ENCODE data around the gene OSR1.
"Not testable (repeated sequence)": the region's sequence is repeated elsewhere in the genome, so short reads cannot be mapped to it uniquely, and the experiment has no call there.

Gene OSR1
- total RNA-seq, result 0 to 0.09 (median 0) reads per million in 3 donors

GRCh38 chr2:19358242-19359020 lies at the start of gene OSR1:
TSS of gene OSR1 (minus strand) at chr2:19358623. CDS start at chr2:19353805, 4,818 bp downstream.
- DNase-seq, result no peak
- Histone ChIP-seq H3K36me3 (ENCODE audit: control insufficient read depth, insufficient read depth, low read length) (no peaks in the 10 kb centered on the region), H3K9me3 (ENCODE audit: control insufficient read depth, low read length) (no peaks in the 10 kb centered on the region), H3K27ac (ENCODE audit: insufficient read depth, low read length, poor library complexity, severe bottlenecking) (no peak within 1 kb of the TSS), H3K4me1 (ENCODE audit: control insufficient read depth, insufficient read depth, low read length, poor library complexity, severe bottlenecking) (peaks cover 52% of the 10 kb centered on the region), H3K4me3 (ENCODE audit: insufficient read depth, low read depth, low read length, poor library complexity, severe bottlenecking) (peak within 1 kb of the TSS; percentile 33), H3K27me3 (replicated peaks; ENCODE audit: control insufficient read depth, insufficient read depth, low read length, poor library complexity, severe bottlenecking) (peaks cover 74% of the 10 kb centered on the region)

GRCh38 chr2:19403785-19404184 lies 45.4 kb upstream of the OSR1 start:
- H3K4me3 ChIP-seq (ENCODE audit: insufficient read depth, low read depth, low read length, poor library complexity, severe bottlenecking), result no peak overlapping the region
- no peaks in the 10 kb centered on the region for H3K36me3 ChIP-seq (ENCODE audit: control insufficient read depth, insufficient read depth, low read length)
- H3K27me3 ChIP-seq (replicated peaks; ENCODE audit: control insufficient read depth, insufficient read depth, low read length, poor library complexity, severe bottlenecking), result peaks cover under 1% of the 10 kb centered on the region
- H3K4me1 ChIP-seq (ENCODE audit: control insufficient read depth, insufficient read depth, low read length, poor library complexity, severe bottlenecking), result no peaks in the 10 kb centered on the region
- no peak for DNase-seq
- H3K27ac ChIP-seq (ENCODE audit: insufficient read depth, low read length, poor library complexity, severe bottlenecking), result no peak overlapping the region
- H3K9me3 ChIP-seq (ENCODE audit: control insufficient read depth, low read length), result no peaks in the 10 kb centered on the region

- H3K27me3 ChIP-seq (replicated peaks; ENCODE audit: control insufficient read depth, insufficient read depth, low read length, poor library complexity, severe bottlenecking), result no peaks in the 10 kb centered on the region
- no peak overlapping the region for H3K27ac ChIP-seq (ENCODE audit: insufficient read depth, low read length, poor library complexity, severe bottlenecking)
- H3K9me3 ChIP-seq (ENCODE audit: control insufficient read depth, low read length), result no peaks in the 10 kb centered on the region
- DNase-seq, result no peak
- H3K36me3 ChIP-seq (ENCODE audit: control insufficient read depth, insufficient read depth, low read length), result no peaks in the 10 kb centered on the region
- H3K4me1 ChIP-seq (ENCODE audit: control insufficient read depth, insufficient read depth, low read length, poor library complexity, severe bottlenecking), result no peaks in the 10 kb centered on the region
- no peak overlapping the region for H3K4me3 ChIP-seq (ENCODE audit: insufficient read depth, low read depth, low read length, poor library complexity, severe bottlenecking)
These were observed 33.8 kb upstream of the OSR1 start for GRCh38 chr2:19392191-19392590.

- not testable (repeated sequence) for DNase-seq; H3K9me3 ChIP-seq (ENCODE audit: control insufficient read depth, low read length); H3K4me1 ChIP-seq (ENCODE audit: control insufficient read depth, insufficient read depth, low read length, poor library complexity, severe bottlenecking); H3K4me3 ChIP-seq (ENCODE audit: insufficient read depth, low read depth, low read length, poor library complexity, severe bottlenecking); H3K27me3 ChIP-seq (replicated peaks; ENCODE audit: control insufficient read depth, insufficient read depth, low read length, poor library complexity, severe bottlenecking); H3K27ac ChIP-seq (ENCODE audit: insufficient read depth, low read length, poor library complexity, severe bottlenecking); H3K36me3 ChIP-seq (ENCODE audit: control insufficient read depth, insufficient read depth, low read length)
These were observed 31.0 kb upstream of the OSR1 start for GRCh38 chr2:19389469-19389868.

- Histone ChIP-seq H3K27me3 (replicated peaks; ENCODE audit: control insufficient read depth, insufficient read depth, low read length, poor library complexity, severe bottlenecking) (no peaks in the 10 kb centered on the region), H3K4me3 (ENCODE audit: insufficient read depth, low read depth, low read length, poor library complexity, severe bottlenecking) (no peak overlapping the region), H3K4me1 (ENCODE audit: control insufficient read depth, insufficient read depth, low read length, poor library complexity, severe bottlenecking) (no peaks in the 10 kb centered on the region), H3K9me3 (ENCODE audit: control insufficient read depth, low read length) (no peaks in the 10 kb centered on the region), H3K27ac (ENCODE audit: insufficient read depth, low read length, poor library complexity, severe bottlenecking) (no peak overlapping the region), H3K36me3 (ENCODE audit: control insufficient read depth, insufficient read depth, low read length) (no peaks in the 10 kb centered on the region)
- no peak for DNase-seq
These were observed 22.1 kb upstream of the OSR1 start for GRCh38 chr2:19380532-19380931.

GRCh38 chr2:19378939-19379338 lies 20.5 kb upstream of the OSR1 start:
- no peaks in the 10 kb centered on the region for H3K4me1 ChIP-seq (ENCODE audit: control insufficient read depth, insufficient read depth, low read length, poor library complexity, severe bottlenecking)
- no peaks in the 10 kb centered on the region for H3K27me3 ChIP-seq (replicated peaks; ENCODE audit: control insufficient read depth, insufficient read depth, low read length, poor library complexity, severe bottlenecking)
- no peak overlapping the region for H3K27ac ChIP-seq (ENCODE audit: insufficient read depth, low read length, poor library complexity, severe bottlenecking)
- no peaks in the 10 kb centered on the region for H3K9me3 ChIP-seq (ENCODE audit: control insufficient read depth, low read length)
- H3K4me3 ChIP-seq (ENCODE audit: insufficient read depth, low read depth, low read length, poor library complexity, severe bottlenecking), result no peak overlapping the region
- no peak for DNase-seq
- no peaks in the 10 kb centered on the region for H3K36me3 ChIP-seq (ENCODE audit: control insufficient read depth, insufficient read depth, low read length)

GRCh38 chr2:19377717-19378116 lies 19.3 kb upstream of the OSR1 start:
- no peaks in the 10 kb centered on the region for H3K9me3 ChIP-seq (ENCODE audit: control insufficient read depth, low read length)

GRCh38 chr2:19373352-19373751 lies 14.9 kb upstream of the OSR1 start:
- DNase-seq, result no peak
- no peak overlapping the region for H3K4me3 ChIP-seq (ENCODE audit: insufficient read depth, low read depth, low read length, poor library complexity, severe bottlenecking)
- H3K27me3 ChIP-seq (replicated peaks; ENCODE audit: control insufficient read depth, insufficient read depth, low read length, poor library complexity, severe bottlenecking), result no peaks in the 10 kb centered on the region

More at GRCh38 chr2:19377717-19378116, 19.3 kb upstream of the OSR1 start:
- no peak overlapping the region for H3K27ac ChIP-seq (ENCODE audit: insufficient read depth, low read length, poor library complexity, severe bottlenecking)
- no peaks in the 10 kb centered on the region for H3K4me1 ChIP-seq (ENCODE audit: control insufficient read depth, insufficient read depth, low read length, poor library complexity, severe bottlenecking)
- H3K36me3 ChIP-seq (ENCODE audit: control insufficient read depth, insufficient read depth, low read length), result no peaks in the 10 kb centered on the region
- no peak for DNase-seq
- H3K27me3 ChIP-seq (replicated peaks; ENCODE audit: control insufficient read depth, insufficient read depth, low read length, poor library complexity, severe bottlenecking), result no peaks in the 10 kb centered on the region
- H3K4me3 ChIP-seq (ENCODE audit: insufficient read depth, low read depth, low read length, poor library complexity, severe bottlenecking), result no peak overlapping the region

GRCh38 chr2:19371996-19372582 lies 13.7 kb upstream of the OSR1 start:
- no peaks in the 10 kb centered on the region for H3K27me3 ChIP-seq (replicated peaks; ENCODE audit: control insufficient read depth, insufficient read depth, low read length, poor library complexity, severe bottlenecking)
- H3K27ac ChIP-seq (ENCODE audit: insufficient read depth, low read length, poor library complexity, severe bottlenecking), result no peak overlapping the region
- H3K9me3 ChIP-seq (ENCODE audit: control insufficient read depth, low read length), result no peaks in the 10 kb centered on the region
- no peak overlapping the region for H3K4me3 ChIP-seq (ENCODE audit: insufficient read depth, low read depth, low read length, poor library complexity, severe bottlenecking)
- H3K4me1 ChIP-seq (ENCODE audit: control insufficient read depth, insufficient read depth, low read length, poor library complexity, severe bottlenecking), result no peaks in the 10 kb centered on the region
- H3K36me3 ChIP-seq (ENCODE audit: control insufficient read depth, insufficient read depth, low read length), result no peaks in the 10 kb centered on the region
- no peak for DNase-seq

More at GRCh38 chr2:19373352-19373751, 14.9 kb upstream of the OSR1 start:
- H3K9me3 ChIP-seq (ENCODE audit: control insufficient read depth, low read length), result no peaks in the 10 kb centered on the region
- H3K4me1 ChIP-seq (ENCODE audit: control insufficient read depth, insufficient read depth, low read length, poor library complexity, severe bottlenecking), result no peaks in the 10 kb centered on the region
- H3K36me3 ChIP-seq (ENCODE audit: control insufficient read depth, insufficient read depth, low read length), result no peaks in the 10 kb centered on the region
- H3K27ac ChIP-seq (ENCODE audit: insufficient read depth, low read length, poor library complexity, severe bottlenecking), result no peak overlapping the region

- Histone ChIP-seq H3K27me3 (replicated peaks; ENCODE audit: control insufficient read depth, insufficient read depth, low read length, poor library complexity, severe bottlenecking) (no peaks in the 10 kb centered on the region), H3K4me3 (ENCODE audit: insufficient read depth, low read depth, low read length, poor library complexity, severe bottlenecking) (no peak overlapping the region), H3K36me3 (ENCODE audit: control insufficient read depth, insufficient read depth, low read length) (no peaks in the 10 kb centered on the region), H3K9me3 (ENCODE audit: control insufficient read depth, low read length) (no peaks in the 10 kb centered on the region), H3K4me1 (ENCODE audit: control insufficient read depth, insufficient read depth, low read length, poor library complexity, severe bottlenecking) (no peaks in the 10 kb centered on the region), H3K27ac (ENCODE audit: insufficient read depth, low read length, poor library complexity, severe bottlenecking) (no peak overlapping the region)
- DNase-seq, result no peak
These were observed 11.0 kb upstream of the OSR1 start for GRCh38 chr2:19369341-19369955.
